Fibroblast of pulmonary artery (primary cell): ENCODE results near the gene MARCHF10.

Experiments
- DNase-seq: peaks from one replicate; pipeline ENCODE4 v3.0.0-alpha.2; 2010; ENCODE audit warnings: low read depth
- H3K4me3 ChIP-seq: replicated peaks from 2 replicates; pipeline ENCODE4 v1.5.1; 2011; ENCODE audit warnings: low read depth, mild to moderate bottlenecking, control low read depth, low read length, moderate library complexity
- TF ChIP-seq, protein P1 (sequence below): IDR thresholded peaks from 2 replicates; pipeline ENCODE4 v1.5.1; 2011; ENCODE audit warnings: mild to moderate bottlenecking, control low read depth, low read length, inconsistent platforms; ENCODE audit errors: missing control alignments

MARCHF10 gene

DNA sequence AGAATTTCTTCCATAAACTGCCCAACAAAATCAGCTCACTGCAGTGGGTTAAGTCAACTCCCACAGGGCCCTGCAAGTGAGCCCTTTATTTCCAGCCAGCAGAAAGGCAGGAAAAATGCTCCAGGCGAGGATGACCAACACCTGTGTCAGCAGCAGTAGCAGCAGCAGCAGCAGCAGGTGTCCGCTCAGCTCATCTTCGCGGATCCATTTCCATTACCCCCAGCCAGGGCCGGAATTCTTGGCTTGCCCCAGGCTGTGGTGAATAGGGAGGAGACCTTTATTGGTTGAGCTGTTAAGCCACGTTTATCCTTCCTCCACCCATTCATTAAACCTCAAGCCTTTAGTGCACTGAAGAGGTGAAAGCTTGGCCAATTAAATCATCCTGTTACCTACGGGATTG is 46.2 kb downstream of the MARCHF10 start:
- H3K4me3 ChIP-seq = no peak overlapping the region
- TF ChIP-seq, protein P1, sequence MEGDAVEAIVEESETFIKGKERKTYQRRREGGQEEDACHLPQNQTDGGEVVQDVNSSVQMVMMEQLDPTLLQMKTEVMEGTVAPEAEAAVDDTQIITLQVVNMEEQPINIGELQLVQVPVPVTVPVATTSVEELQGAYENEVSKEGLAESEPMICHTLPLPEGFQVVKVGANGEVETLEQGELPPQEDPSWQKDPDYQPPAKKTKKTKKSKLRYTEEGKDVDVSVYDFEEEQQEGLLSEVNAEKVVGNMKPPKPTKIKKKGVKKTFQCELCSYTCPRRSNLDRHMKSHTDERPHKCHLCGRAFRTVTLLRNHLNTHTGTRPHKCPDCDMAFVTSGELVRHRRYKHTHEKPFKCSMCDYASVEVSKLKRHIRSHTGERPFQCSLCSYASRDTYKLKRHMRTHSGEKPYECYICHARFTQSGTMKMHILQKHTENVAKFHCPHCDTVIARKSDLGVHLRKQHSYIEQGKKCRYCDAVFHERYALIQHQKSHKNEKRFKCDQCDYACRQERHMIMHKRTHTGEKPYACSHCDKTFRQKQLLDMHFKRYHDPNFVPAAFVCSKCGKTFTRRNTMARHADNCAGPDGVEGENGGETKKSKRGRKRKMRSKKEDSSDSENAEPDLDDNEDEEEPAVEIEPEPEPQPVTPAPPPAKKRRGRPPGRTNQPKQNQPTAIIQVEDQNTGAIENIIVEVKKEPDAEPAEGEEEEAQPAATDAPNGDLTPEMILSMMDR = no peak
- DNase-seq = no peak

DNA sequence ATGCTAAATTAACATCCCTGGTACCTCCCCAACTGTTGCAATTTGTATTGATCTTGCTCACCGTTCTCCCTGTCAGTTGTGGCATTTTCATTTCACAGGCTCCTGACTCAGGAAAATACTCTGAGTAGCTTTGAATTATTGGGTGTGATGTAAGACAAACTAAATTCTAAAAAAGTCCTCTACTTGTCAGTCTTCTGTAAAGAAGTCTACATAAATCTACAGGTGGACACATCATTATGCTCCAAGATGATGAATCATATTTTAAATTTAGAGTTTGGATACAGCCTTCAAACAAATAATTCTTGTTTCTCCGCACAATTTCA is 47.2 kb downstream of the MARCHF10 start:
- no peak overlapping the region for H3K4me3 ChIP-seq
- no peak for DNase-seq
- TF ChIP-seq, protein P1 = no peak

DNA sequence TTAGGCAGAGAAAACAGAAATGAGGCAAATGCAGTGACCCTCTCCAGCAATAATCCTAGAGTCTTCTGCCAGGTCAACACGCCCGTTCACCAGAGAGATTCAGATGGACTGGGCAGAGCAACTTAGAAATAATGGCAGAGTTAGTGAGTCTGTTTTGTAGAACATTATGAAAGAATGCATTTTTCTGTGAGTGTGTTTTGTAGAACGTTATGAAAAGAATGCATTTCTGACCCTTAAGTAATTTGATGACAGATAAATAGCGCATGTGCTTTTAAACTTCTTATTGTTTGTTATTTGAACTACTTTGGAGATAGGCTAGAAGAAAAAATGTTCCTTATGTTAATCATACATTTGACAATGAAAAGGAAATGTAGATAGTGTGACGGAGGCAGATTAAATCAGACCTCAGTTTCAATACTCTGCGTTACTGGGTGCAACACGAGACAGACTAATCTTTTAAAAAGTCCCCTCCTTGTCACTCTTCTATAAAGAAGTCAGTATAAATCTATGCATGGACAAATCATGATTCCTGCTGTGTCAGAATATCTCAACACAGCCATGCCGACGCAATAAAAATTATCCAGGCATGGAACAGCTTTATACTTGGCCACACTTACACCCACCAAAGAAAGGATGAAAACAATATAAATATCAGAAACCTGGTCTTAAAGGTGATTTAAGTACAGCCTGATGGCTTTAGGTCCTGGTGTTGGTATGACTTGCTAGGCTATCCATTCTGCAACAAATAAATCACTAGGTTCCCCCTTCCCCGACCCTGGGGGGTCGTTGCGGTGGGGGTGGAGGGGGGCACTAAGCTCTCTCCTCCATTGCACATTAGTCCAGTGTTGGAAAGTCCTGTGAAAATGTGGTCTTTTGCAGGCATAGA is 47.8 kb downstream of the MARCHF10 start:
- TF ChIP-seq, protein P1 = no peak
- peak overlapping the region; percentile 13 for H3K4me3 ChIP-seq
- peak; percentile 80 for DNase-seq

DNA sequence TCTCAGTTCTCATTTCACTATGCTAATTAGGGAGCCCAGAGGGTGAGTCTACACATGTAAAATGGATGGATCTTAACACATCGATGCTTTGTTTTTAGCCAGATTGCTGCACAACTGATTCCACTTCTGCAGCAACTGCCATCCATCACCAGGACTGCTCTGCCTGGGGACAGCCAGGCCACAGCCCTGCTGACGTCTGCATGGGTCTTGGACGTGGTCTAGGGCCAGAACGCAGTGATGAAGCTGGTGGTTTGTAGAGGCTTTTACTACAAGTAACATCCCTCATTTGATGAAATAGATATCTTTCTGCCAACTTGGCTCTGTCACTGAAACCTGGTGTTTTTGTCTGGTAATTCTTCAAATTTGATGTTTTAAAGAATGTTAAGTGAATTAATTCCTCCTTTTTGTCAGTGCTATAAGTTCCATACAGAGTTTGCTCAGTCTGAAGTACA is 50.6 kb downstream of the MARCHF10 start:
- peak; percentile 43 for DNase-seq
- TF ChIP-seq, protein P1 = no peak
- H3K4me3 ChIP-seq = no peak overlapping the region

- TF ChIP-seq, protein P1 = no peak
- H3K4me3 ChIP-seq = no peak overlapping the region
- no peak for DNase-seq
These were observed 51.9 kb downstream of the MARCHF10 start for GRCh38 chr17:62756198-62756597.

DNA sequence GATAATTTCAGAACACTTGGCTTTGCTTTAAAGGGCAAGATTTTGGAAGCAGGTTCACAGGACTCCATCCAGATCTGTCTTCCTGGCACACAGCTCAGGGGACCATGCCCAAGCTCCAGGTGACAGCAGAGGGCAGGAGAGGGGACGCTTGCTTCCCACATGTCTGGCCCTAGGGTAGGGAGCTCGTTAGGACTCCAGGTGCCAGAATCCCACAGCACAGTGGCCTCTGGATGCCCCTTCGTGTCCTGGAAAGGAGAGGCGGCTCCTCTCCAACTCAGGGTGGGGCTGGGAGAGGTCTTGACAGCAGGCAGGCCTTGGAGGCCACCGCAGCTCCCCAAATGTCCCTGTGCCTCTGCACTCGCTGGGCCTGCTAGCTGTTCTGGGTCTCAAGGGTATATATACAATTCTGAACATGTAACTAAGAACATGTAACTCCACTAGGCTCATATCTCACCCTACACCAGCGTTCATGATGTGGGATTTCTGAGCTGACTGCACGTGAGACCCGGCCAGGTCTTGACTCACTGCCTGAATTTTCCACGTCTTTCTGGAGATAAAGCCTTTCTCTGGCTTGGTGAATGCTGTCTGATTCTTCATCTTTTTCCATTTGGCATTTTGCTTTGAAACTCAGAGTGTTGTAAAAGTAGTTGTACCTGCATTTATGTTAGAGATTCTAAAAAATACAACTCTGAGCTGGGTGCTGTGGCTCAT is 52.8 kb downstream of the MARCHF10 start:
- TF ChIP-seq, protein P1 = no peak
- peak; percentile 53 for DNase-seq
- H3K4me3 ChIP-seq = no peak overlapping the region
